Measurements from ENCODE around the gene SLC39A9.

GRCh38 chr14:69398818-69399210, 322 bp downstream of the SLC39A9 start:
- TF ChIP-seq CTCF (IDR thresholded peaks at IDR 0.05; ENCODE audit: low read depth, low read length) (no peak), EZH2phosphoT487 (IDR thresholded peaks at IDR 0.05; ENCODE audit: low read depth) (no peak)
